Body of pancreas (tissue), 4 donors: ENCODE results near the gene PRKG1.

Experiments
- CTCF ChIP-seq, 7 experiments: fragments of 450-650 bp in 4 of 7; fragments of 200-600 bp in 3 of 7; sonication (generic) in 3 of 7; IDR thresholded peaks; one replicate each; pipeline ENCODE4 v1.5.1; 2016 to 2019; ENCODE audit warnings: antibody characterized with exemption in 7 of 7
- POLR2A ChIP-seq, 3 donors: fragments of 450-650 bp; IDR thresholded peaks; one replicate each; pipeline ENCODE4 v1.6.1; 2016; ENCODE audit warnings: antibody characterized with exemption in 3 of 3, mild to moderate bottlenecking in 2 of 3

- TF ChIP-seq CTCF (IDR thresholded peaks at IDR 0.05): no peak
- no peak for TF ChIP-seq POLR2A (IDR thresholded peaks at IDR 0.05)
Measured at GRCh38 chr10:52053497-52053896, 979.2 kb downstream of the PRKG1 start.
